Epithelial cell of proximal tubule (primary cell): Measurements from ENCODE around the gene PITPNM2. TPM values are rescaled to one million over a fixed set of nuclear protein-coding genes. Genes with fewer than 3 reads are reported as not detected.

Experiments
- DNase-seq: peaks from one replicate; pipeline ENCODE4 v3.0.0-alpha.2; 2011; ENCODE audit warnings: low read depth
- H3K4me3 ChIP-seq: 2 replicates; pipeline ENCODE4 v1.5.1; 2011; ENCODE audit warnings: low read depth, mild to moderate bottlenecking, low read length
- total RNA-seq: library from RNA; depleted of rRNA; stranded (reverse); fragments of >200 nt; gene quantifications from 2 replicates; pipeline ENCODE4 v1.2.3, GENCODE V29; 2015
- TF ChIP-seq, protein P1 (sequence below): conservative IDR thresholded peaks from 2 replicates; pipeline ENCODE4 v1.5.1; 2012; ENCODE audit warnings: low read depth, mild to moderate bottlenecking, low read length

The PITPNM2 gene
- total RNA-seq, 1 donor from 2014 or later: 4.6 TPM

DNA sequence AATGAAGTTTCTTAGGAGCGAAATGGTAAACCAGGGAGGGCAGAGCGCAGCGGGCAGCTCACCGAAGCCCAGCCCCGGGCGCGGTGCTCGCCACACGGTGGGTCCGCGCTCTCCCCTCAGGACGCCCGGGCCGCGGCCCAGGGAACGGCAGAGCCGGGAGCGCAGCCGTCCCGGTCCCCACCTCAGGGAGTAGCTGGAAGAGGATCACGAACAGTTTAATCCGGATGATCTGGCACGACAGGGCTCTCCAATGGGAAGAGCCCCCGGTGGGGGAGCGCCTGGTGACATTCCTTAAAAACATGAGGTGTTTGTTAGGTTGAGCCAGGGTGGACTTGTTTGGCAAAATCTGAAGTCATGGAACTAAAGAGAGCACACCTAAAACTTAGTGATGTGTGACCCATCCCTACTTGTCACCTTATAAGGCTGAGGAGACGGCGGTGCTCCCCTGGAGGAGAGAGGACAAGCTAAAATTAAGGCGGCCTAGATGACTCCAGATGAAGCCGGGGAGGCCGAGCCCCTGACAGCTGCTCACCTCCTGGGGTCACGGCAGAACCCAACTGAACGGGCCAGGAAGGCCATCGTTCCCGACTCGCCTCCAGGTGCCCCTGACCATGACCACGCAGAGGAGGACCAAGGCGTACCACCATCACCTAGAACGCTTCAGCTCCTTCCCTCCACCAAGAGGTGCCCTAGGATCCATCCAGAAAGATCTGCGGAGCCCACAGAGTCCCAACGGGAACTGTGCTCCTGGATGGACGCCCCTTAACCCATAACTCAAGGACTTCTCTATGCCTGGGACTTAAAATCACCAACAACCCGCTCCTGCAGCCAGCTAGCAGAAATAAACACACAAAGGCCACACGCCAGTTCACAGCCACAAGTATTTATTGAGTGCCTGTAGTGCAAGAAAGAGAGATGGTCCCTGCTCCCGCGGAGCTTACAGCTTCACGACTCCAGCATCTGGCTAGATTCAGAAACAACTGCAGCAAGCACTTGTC is 866 bp upstream of the PITPNM2 start:
- peak overlapping the region; percentile 77 for H3K4me3 ChIP-seq
- TF ChIP-seq, protein P1, sequence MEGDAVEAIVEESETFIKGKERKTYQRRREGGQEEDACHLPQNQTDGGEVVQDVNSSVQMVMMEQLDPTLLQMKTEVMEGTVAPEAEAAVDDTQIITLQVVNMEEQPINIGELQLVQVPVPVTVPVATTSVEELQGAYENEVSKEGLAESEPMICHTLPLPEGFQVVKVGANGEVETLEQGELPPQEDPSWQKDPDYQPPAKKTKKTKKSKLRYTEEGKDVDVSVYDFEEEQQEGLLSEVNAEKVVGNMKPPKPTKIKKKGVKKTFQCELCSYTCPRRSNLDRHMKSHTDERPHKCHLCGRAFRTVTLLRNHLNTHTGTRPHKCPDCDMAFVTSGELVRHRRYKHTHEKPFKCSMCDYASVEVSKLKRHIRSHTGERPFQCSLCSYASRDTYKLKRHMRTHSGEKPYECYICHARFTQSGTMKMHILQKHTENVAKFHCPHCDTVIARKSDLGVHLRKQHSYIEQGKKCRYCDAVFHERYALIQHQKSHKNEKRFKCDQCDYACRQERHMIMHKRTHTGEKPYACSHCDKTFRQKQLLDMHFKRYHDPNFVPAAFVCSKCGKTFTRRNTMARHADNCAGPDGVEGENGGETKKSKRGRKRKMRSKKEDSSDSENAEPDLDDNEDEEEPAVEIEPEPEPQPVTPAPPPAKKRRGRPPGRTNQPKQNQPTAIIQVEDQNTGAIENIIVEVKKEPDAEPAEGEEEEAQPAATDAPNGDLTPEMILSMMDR: no peak
- no peak for DNase-seq

DNA sequence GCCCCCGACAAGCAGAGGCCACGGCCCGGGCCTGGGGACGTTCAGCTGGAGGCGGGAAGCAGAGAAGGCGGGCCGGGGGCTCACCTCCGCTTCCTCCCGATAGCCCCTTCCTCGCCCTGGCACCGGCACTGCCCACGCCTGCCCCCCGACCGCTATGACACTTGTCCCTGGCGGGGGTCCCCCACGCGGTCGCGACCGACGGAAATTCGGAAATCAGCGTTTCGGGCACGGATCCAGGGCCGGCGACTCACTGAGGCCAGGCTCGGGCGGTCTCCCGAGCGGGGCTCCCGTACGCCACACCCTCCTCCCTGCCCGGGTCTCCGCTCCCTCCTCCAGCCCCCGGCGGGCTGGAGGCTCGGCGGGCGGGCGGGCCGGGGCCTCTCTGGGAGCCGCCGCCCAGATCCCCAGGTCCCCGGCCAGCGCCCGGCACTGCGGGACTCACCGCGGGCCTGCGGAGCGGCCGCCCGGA is 581 bp downstream of the PITPNM2 start:
- peak overlapping the region; percentile 85 for H3K4me3 ChIP-seq
- TF ChIP-seq, protein P1: no peak
- no peak for DNase-seq

DNA sequence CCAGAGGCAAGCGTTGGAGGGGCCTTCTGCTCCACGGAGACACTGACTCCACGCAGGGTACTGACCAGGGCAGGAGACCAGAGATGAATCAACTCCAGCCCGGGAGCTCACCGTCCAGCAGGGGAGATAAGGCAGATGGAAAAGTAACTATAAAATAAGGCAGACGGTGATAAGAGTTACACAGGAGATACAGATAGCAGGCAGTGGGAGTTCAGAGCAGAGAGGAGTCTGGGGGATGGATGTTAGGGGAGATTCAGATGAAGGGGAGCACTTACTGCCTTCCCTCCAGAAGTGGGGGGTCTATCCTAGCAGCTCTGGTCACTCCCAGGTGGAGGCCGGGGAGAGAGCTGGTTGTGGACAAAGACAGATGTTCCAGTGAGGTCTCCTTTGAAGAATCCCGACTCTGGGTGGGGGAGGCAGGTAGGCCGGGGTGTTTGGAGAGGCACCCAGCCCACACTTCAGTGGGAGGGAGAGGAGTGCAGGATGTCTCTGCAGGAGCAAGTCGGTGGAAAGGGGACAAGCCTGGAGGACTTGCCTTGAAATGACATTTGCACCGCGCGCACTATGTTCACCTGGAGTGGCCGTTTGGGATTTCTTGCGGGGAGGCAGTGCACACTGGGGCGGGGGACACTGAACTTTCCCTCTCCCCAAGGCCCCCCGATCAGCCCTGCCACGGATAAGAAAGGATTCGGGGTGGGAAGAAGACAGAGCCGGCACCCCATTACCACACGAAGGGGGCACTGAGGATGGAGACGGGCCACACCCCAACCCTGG is 1.2 kb downstream of the PITPNM2 start:
- DNase-seq: no peak
- TF ChIP-seq, protein P1: no peak
- H3K4me3 ChIP-seq: peak overlapping the region; percentile 85

DNA sequence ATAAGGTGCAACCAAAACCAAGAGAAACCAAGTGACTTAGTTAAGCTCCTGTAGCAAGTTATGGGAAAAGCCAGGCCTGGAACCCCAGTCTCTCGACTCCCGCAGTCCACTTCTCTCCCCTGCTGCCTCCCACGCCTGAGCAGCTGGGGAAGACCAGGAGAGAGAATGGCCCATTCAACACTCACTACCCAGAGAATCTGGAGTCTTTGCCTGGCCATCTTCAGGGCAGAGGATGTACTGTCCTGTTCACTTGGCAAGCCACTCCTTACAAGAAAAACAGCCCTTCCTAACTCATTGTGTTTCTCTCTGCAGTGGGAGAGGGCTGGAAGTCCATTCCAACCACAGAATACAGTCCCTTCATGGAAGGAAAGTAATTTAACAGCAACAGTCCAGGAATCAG is 1.8 kb downstream of the PITPNM2 start:
- DNase-seq: no peak
- TF ChIP-seq, protein P1: peak; percentile 9
- no peak overlapping the region for H3K4me3 ChIP-seq

DNA sequence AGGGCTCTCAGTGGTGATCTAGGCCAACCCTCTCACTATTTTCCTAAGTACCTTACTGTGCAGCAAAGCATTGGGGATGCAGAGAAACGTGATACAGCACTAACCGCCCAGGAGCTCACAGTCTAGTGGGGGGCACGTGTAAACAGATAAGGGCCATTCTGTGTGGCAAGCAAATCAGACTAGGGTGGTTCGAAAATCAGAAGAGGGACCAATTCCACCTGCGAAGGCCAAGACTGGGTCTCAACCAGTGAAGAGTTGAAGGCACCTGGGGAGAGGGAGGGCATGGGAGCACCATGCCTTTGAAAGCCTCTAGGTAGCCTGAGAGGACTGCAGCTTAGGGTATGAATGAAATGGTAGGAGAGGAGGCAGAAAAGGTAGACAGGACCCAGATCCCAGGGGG is 2.2 kb downstream of the PITPNM2 start:
- TF ChIP-seq, protein P1: no peak
- H3K4me3 ChIP-seq: no peak overlapping the region
- DNase-seq: no peak

DNA sequence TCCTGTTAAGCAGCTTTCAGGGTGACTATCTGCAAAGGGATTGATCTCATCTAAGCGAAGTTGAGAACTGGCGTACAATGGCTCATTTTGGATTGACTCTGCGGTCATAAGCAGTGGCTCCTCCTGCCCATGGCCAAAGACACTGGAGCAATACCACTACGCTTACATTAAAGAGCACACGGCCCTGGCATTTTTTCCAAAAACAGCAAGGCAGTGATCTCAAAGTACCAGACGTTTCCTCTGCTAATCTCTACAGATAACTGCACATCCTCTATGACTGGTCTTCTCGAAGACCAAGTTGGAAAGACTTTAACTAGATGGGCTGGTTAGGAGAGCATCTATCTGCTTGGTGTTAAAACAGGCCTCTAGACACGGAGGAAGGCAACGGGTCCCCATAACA is 2.7 kb downstream of the PITPNM2 start:
- DNase-seq: no peak
- TF ChIP-seq, protein P1: no peak
- H3K4me3 ChIP-seq: no peak overlapping the region
